GM12873 (cell line): ENCODE data around the gene MAST2.

Source experiments
- TF ChIP-seq, protein P1 (sequence below): IDR thresholded peaks from 2 replicates; pipeline ENCODE4 v1.5.1; 2012; ENCODE audit warnings: low read depth, mild to moderate bottlenecking, moderate library complexity, low read length, control low read depth; ENCODE audit not compliant: insufficient read depth; ENCODE audit errors: missing control alignments

Gene MAST2

GRCh38 chr1:45958317-45958716, 154.9 kb downstream of the MAST2 start:
- TF ChIP-seq, protein P1, sequence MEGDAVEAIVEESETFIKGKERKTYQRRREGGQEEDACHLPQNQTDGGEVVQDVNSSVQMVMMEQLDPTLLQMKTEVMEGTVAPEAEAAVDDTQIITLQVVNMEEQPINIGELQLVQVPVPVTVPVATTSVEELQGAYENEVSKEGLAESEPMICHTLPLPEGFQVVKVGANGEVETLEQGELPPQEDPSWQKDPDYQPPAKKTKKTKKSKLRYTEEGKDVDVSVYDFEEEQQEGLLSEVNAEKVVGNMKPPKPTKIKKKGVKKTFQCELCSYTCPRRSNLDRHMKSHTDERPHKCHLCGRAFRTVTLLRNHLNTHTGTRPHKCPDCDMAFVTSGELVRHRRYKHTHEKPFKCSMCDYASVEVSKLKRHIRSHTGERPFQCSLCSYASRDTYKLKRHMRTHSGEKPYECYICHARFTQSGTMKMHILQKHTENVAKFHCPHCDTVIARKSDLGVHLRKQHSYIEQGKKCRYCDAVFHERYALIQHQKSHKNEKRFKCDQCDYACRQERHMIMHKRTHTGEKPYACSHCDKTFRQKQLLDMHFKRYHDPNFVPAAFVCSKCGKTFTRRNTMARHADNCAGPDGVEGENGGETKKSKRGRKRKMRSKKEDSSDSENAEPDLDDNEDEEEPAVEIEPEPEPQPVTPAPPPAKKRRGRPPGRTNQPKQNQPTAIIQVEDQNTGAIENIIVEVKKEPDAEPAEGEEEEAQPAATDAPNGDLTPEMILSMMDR = no peak

DNA sequence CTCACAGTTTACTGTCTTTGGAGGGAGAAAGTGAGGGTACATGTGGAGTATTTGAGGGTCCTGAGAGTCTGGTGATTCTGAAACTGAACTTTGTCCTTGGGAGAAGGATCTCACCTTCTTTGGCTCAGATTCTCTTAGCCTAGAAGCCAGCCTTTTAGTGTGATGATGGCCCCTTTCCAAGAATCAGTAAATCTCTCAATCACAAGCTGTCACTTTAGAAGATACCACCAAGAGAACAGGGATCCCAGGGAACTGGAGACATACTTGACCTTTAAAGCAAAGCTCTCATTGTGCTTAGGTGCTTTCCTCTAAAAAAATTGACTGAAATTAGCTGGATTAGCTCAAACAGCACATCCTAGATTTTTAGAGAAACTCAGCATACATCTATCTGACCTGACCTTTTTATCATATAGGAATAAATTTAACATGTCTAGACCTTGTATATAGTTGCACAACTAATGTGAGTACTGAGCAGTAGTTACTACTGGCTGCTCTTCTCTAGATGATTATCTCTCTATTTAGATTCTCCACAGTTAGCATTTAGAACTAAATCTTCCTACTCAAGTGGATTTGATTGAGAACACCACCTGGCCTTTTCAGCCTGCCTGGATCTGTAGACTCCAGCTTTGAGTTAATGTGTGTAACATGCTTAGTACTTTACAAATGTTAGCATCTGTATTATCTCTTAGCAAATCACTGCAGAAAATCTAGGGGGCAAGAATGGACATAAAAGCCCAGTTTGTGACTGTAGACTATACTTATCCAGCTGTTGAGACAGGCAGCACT, 157.7 kb downstream of the MAST2 start:
- TF ChIP-seq, protein P1 = no peak

- TF ChIP-seq, protein P1 = no peak
These were observed 165.7 kb downstream of the MAST2 start for GRCh38 chr1:45968941-45969666.

DNA sequence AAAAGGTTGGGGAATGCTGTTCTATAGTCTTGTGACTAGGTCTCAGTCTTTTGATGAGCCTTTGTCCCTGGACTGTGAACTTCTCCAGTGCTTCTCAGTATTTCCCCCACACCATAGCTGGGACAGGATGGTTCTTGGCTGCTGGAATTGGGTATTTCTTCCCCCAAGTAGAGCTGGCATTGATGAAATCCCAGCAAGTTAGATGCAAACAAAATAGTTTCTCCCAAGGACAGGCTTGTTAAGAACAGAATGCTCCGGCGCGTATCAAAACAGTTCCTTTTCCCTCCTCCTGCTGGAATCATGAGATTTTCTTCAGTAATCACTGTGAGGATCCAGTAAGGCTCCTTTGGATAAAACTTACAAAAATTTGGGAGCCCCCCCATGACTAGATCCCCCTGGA, 166.5 kb downstream of the MAST2 start:
- TF ChIP-seq, protein P1 = no peak

DNA sequence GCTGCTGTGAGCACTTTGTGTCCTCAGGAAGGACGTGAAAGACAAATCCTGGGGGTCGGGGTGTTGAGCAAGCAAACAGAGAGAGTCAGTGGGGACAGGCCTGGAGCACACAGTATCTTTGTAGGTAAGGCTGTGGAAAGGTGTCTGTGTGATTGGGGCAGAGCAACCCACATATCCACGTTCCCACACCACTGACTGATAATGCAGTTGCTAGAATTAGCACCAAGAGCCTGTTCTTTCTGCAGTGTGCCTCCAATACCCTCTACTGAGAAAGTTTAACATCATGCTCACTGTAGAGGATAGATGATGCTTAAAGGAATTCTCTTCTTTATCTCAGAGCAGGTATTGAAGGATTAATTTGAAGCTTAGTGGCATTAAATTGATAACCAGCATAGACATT, 167.9 kb downstream of the MAST2 start:
- TF ChIP-seq, protein P1 = no peak

DNA sequence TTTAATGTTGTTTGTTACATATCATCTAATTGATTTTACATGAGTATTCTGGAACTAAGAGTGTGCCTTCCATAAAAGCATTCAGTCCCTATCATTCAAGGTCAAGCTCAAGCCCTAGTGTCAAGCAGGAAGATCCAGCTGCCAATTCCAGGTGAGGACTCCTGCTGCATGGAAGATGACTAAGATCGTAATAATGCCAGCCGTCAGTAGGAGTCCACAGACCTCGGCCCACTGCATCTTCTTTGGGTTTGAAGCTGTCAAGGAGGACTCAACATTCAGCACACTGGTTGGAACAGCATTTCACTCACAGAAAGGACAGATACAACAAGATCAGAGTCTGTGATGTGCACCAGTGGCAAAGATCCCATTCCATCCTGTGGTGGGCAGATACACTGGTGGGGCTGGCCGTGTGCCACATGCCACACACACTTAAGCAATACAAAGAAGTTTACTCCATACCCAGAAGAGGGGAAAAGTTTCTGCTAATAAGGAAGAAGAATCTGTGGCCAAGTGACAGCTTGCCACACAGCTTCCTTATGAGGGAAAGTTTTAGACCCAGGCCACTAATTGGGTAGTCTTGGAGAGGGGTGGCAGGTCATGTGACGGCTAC, 168.6 kb downstream of the MAST2 start:
- TF ChIP-seq, protein P1 = no peak

DNA sequence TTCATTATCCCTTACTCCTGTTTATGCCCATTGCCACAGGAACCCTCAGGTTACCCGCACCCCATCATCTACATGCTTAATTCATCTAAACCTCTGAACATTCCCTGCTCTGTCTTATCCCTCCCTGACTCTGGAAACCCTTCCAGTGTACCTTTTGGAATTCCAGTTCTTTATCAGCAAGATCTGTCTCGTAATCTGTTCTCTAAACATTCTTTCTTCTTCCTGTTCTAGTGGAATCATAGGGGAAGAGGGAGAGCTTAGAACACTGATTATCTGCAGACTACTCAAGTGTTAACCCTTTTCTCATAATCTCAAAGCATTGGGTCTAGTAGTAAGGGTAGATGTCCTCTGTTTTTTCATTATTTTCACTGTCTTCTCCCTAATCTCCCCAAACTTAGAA, 169.2 kb downstream of the MAST2 start:
- TF ChIP-seq, protein P1 = no peak
